ENCODE results near the gene UBE4B. TPM values are rescaled to one million over a fixed set of nuclear protein-coding genes. Genes with fewer than 3 reads are reported as not detected.

UBE4B gene
- total and polyA plus RNA-seq, 2 of the 13 experiments (the other 11 are each of a cell fraction or from before 2014, with no cell fraction given), result 15.2 to 24.8 TPM

GRCh38 chr1:10033359-10033845, 644 bp downstream of the UBE4B start (continued):
- TF ChIP-seq, protein P1, sequence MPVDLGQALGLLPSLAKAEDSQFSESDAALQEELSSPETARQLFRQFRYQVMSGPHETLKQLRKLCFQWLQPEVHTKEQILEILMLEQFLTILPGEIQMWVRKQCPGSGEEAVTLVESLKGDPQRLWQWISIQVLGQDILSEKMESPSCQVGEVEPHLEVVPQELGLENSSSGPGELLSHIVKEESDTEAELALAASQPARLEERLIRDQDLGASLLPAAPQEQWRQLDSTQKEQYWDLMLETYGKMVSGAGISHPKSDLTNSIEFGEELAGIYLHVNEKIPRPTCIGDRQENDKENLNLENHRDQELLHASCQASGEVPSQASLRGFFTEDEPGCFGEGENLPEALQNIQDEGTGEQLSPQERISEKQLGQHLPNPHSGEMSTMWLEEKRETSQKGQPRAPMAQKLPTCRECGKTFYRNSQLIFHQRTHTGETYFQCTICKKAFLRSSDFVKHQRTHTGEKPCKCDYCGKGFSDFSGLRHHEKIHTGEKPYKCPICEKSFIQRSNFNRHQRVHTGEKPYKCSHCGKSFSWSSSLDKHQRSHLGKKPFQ (CRISPR knock-in tag; IDR thresholded peaks at IDR 0.05; ENCODE audit: insufficient replicate concordance), result no peak
- TF ChIP-seq NPAS2 (CRISPR knock-in tag; IDR thresholded peaks at IDR 0.05; ENCODE audit: borderline replicate concordance), result no peak

DNA sequence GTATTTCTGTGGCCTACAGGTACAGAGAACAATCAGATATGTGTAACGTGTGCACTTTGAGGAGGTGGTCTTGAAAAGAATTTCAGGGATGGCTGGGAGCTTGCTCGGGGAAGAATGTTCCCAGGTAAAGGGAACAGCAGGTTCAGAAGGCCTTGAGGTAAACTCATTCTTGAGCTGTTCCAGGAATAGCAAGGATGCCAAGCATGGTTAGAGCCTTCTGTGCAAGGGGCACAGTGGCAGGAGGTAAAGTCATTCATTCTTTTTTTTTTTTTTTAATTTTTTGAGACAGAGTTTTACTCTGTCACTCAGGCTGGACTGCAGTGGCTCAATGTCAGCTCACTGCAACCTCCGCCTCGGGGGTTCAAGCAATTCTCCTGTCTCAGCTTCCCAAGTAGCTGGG, 10.0 kb downstream of the UBE4B start:
- peaks cover 24% of the 10 kb centered on the region for H3K4me1 ChIP-seq (ENCODE audit: insufficient read depth, low read length)
- no peak overlapping the region for H3K4me3 ChIP-seq (replicated peaks in 1 of 3; ENCODE audit: insufficient read depth in 1 of 3, low read depth in 2 of 3, low read length in 3 of 3)
- FAIRE-seq (no peak), ATAC-seq (no peak), DNase-seq (ENCODE audit: low spot score) (no peak)
- H3K36me3 ChIP-seq (replicated peaks in 1 of 2; ENCODE audit: control insufficient read depth in 1 of 2, insufficient read depth in 2 of 2, low read length in 2 of 2), result peaks cover 6 to 29% of the 10 kb centered on the region in 2 experiments; a peak in 3 of 5 replicates
- no peaks in the 10 kb centered on the region for H4K20me1 ChIP-seq (ENCODE audit: insufficient read depth, low read length)
- ChIA-PET CTCF (ENCODE audit: low intra/inter-chr PET ratio, low total read pairs) (no interaction called here), POLR2A (no interaction called here)
- in situ Hi-C loops (cut with HindIII; ENCODE audit: extremely low pct_ligation_motif_present, low pct_unique_long_range_greater_than_20kb), result no loop called here
- H3K4me2 ChIP-seq (ENCODE audit: low read depth, low read length), result no peak overlapping the region
- BruUV-seq (replicated peaks), result no TSS peak
- H3K9ac ChIP-seq (ENCODE audit: insufficient read depth, low read depth, low read length), result no peak overlapping the region
- no peak for TF ChIP-seq ZNF460 (CRISPR knock-in tag; IDR thresholded peaks at IDR 0.05; ENCODE audit: borderline replicate concordance)
- no peak overlapping the region for H2AFZ ChIP-seq (ENCODE audit: low read length)
- 96% methylated on average over 4 of the region's 4 CpGs for WGBS (ENCODE audit: low lambda C conversion rate)
- no peaks in the 10 kb centered on the region for H3K9me3 ChIP-seq (ENCODE audit: low read length)
- H3K27ac ChIP-seq (ENCODE audit: extremely low read length, insufficient read depth, low read length), result no peak overlapping the region
- peaks cover 57% of the 10 kb centered on the region for H3K79me2 ChIP-seq (ENCODE audit: insufficient read depth, low read length)
- intact Hi-C loops (cut with micrococcal nuclease; ENCODE audit: unreplicated experiment), result no loop called here
- no peaks in the 10 kb centered on the region for H3K27me3 ChIP-seq (ENCODE audit: control insufficient read depth in 1 of 2, insufficient read depth in 2 of 2, low read length in 2 of 2)

Measured in HepG2 (cell line).